CD4-positive, alpha-beta T cell treated with Interleukin-6 at 100 ng/mL for 8 hours (primary cell): ENCODE measurements around the gene ZNF485.
"Not testable (repeated sequence)": the region's sequence is repeated elsewhere in the genome, so short reads cannot be mapped to it uniquely, and the experiment has no call there.

Source experiments
- DNase-seq: peaks from one replicate; pipeline ENCODE4 v3.0.0-alpha.2; 2020; ENCODE audit warnings: mixed read lengths, low spot score

The ZNF485 gene

GRCh38 chr10:43605850-43606322 lies 352 bp upstream of the ZNF485 start:
- DNase-seq, result no peak

GRCh38 chr10:43607199-43607573 lies 948 bp downstream of the ZNF485 start:
- DNase-seq, result no peak

DNA sequence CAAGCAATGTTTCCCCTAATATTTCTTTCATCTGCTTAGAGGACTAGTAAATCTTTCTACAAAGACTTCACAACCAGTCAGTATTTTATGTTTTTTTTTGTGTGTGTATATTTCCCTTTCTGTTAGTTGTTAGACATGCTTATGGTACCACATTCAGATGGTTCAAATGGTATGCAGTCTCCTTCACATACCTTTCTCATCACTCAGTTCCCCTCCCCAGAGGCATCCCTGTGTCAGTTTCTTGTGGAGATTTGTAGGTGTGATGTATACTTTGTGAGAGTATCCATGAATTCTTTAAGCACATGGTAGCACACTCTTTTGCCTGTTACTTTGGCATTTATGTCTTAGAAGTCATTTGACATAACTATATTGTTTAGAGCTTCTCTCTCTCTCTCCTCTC lies 4.4 kb downstream of the ZNF485 start:
- DNase-seq, result no peak

- no peak for DNase-seq
Measured at GRCh38 chr10:43616697-43617370, 10.6 kb downstream of the ZNF485 start.

- DNase-seq, result no peak
Measured at GRCh38 chr10:43619368-43619767, 13.1 kb downstream of the ZNF485 start.

DNA sequence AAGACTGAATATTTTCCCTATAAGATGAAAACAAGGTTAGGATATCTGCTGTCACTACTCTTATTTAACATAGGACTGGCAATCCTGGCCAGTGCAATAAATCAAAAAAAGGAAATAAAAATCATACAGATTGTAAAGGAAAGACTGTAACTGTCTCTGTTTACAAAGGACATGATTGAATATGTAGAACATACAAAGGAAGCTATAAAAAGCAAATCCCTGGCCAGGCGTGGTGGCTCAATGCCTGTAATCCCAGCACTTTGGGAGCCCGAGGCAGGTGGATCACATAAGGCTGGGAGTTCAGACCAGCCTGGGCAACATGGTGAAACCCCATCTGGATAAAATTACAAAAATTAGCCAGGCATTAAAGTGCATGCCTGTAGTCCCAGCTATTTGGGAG lies 15.8 kb downstream of the ZNF485 start:
- DNase-seq, result no peak

DNA sequence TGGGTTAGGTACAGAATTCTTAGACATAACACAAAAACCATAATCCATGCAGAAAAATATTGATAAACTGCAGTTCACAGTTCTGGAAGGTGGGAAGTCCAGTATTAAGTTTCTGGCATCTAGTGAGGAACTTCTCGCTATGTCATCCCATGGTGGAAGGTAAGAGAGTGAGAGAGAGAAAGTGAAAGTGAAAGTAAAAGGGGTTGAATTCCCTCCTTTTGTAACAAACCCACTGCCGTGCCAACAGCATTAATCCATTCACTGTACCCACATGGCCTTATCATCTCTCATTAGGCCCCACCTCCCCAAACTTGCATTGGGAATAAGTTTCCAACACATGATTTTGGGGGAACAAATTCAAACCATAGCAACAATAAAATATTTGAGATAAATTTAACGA lies 17.1 kb downstream of the ZNF485 start:
- peak; percentile 22 for DNase-seq

GRCh38 chr10:43627942-43628341 lies 21.7 kb downstream of the ZNF485 start:
- DNase-seq, result no peak

GRCh38 chr10:43628956-43629355 lies 22.7 kb downstream of the ZNF485 start:
- DNase-seq, result no peak

DNA sequence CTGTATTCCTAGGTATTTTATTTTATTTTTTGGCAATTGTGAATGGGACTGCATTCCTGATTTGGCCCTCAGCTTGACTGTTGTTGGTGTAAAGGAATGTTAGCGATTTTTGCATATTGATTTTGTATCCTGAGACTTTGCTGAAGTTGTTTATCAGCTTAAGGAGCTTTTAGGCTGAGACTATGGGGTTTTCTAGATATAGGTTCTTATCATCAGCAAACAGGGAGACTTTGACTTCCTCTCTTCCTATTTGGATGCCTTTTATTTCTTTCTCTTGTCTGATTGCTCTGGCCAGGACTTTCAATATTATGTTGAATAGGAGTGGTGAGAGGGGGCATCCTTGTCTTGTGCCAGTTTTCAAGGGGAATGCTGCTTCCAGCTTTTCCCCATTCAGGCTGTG lies 29.6 kb downstream of the ZNF485 start:
- DNase-seq, result not testable (repeated sequence)

DNA sequence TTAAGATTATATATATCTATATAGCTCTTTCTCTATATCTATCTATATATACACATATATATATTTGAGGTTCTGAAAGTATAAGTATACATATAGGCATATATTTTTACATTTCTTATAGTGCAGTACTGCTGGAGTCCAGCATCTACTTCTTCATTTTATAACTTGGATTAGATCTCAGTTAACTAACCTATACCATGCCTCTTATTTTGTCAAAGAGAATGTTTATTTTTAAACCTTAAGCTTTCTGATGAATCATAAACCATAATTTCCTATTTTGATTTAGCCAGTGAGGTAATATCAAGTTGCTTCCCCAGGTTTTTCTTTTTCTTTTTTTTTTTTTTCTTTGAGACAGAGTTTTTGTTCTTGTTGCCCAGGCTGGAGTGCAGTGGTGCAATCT lies 34.4 kb downstream of the ZNF485 start:
- DNase-seq, result no peak

GRCh38 chr10:43644252-43644651 lies 38.0 kb downstream of the ZNF485 start:
- DNase-seq, result no peak

GRCh38 chr10:43645866-43646265 lies 39.6 kb downstream of the ZNF485 start:
- no peak for DNase-seq

GRCh38 chr10:43647576-43647975 lies 41.3 kb downstream of the ZNF485 start:
- no peak for DNase-seq

- DNase-seq, result no peak
Measured at GRCh38 chr10:43648095-43648397, 41.8 kb downstream of the ZNF485 start.

GRCh38 chr10:43648398-43649184 lies 42.4 kb downstream of the ZNF485 start, which contains the start of gene ZNF32:
Gene ZNF32 (minus strand): TSS chr10:43648881. CDS start chr10:43646133, 2,748 bp downstream.
- peak; percentile 79 for DNase-seq

DNA sequence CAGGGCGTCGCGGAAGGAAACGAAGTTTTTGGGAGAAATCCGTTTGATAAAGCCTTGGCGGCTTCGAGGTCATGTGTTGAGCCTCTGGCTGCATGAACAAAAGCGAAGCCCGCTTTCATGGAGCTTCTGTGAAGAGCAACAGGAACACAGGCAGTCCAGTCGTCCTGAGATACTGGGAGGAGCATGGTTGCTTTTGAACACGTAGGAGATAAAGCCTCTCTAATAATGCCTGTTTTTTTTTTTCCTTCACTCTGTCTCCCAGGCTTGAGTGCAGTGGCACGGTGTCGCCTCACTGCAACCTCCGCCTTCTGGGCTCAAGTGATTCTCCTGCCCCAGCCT lies 42.9 kb downstream of the ZNF485 start:
- no peak for DNase-seq

DNA sequence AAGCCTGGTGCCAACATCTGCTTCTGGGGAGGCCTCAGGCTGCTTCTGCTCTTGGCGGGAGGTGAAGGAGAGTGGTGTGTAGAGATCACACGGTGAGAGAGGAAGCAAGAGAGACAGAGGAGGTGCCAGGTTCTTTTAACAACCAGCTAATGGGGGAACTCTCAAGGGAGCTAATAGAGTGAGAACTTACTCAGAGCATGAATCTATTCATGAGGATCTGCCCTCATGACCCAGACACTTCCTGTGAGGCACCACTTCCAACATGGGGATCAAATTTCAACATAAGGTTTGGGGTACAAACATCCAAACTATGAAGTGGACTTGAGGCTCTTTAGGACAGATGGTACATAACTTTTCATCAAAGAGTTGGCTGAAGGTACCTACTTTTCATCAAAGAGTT lies 47.5 kb downstream of the ZNF485 start:
- no peak for DNase-seq

DNA sequence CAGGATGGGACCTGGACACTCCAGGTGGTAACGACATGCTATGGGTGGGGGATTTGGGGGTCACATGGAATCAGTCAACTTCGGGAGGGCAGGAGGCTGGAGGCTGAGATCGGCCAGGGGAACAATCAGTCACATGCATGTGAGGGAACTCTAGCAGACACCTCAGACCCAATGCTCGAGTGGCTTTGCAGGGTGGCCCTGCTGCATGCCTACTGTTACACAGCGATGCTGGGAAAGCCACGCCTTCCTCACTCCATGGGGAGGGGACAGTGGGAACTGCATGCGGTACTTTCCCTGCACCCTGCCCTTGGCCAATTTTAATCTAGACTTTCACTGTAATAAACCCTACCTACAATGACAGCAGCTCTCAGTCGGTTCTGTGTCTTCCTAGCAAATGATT lies 49.1 kb downstream of the ZNF485 start:
- no peak for DNase-seq

GRCh38 chr10:43658227-43658626 lies 52.0 kb downstream of the ZNF485 start:
- no peak for DNase-seq

DNA sequence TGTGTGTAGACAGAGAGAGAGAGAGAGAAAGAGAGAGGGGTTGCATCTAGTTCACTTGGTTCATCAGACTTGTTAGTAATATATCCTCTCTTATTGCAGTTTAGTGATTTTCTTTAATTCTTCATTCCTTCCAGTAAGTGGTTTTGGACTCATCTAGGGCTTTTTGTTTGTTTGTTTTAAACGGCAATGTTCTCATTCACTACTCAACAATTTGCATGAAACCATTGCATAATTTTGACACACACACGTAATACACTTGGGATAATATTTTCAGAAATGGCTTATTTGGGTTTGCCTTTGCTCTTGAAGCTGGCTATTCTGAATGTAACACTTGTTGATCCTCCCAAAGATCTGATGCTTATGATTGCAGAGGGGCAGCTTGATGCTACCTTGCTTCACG lies 58.8 kb downstream of the ZNF485 start:
- no peak for DNase-seq

DNA sequence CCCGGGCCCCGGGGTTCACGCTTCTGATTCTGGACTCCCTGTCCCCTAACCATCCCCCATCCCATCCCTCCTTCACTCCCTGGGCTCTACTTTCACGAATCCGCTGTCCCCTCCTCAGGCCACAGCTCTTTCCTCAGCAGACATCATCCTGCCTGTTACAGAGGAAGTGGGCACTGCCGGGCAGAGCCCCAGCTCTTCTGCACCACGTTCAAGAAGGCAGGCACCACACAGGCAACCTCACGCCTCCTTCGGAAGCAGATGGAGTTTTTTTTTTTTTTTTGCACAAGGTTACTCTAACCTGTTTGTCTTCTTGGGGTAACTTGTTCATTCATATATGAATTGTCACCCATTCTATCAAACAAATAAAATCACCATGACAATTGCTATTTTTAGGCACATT lies 60.3 kb downstream of the ZNF485 start:
- no peak for DNase-seq

- DNase-seq, result no peak
Measured at GRCh38 chr10:43667317-43667731, 61.1 kb downstream of the ZNF485 start.
